Tibial artery (tissue), 4 donors: ENCODE results near the gene PCP4L1.

Source experiments
- DNase-seq, 2 donors: peaks; one replicate each; pipeline ENCODE4 v3.0.0-alpha.2; 2019
- H3K27ac ChIP-seq, 2 donors: fragments of 200-600 bp; sonication (generic) in 1 of 2; 1 replicate in 1 of 2; 2 replicates in 1 of 2; pipeline ENCODE4 v1.5.1; 2018 to 2019; ENCODE audit warnings: mild to moderate bottlenecking in 1 of 2
- H3K27me3 ChIP-seq, 2 donors: fragments of 200-600 bp; sonication (generic) in 1 of 2; one replicate each; pipeline versions ENCODE4 v1.5.1 to v1.6.0; 2016 to 2019
- H3K36me3 ChIP-seq, 3 donors: fragments of 200-600 bp; sonication (generic) in 2 of 3; one replicate each; pipeline ENCODE4 v1.5.1; 2016 to 2019; ENCODE audit warnings: mild to moderate bottlenecking in 2 of 3
- H3K4me1 ChIP-seq, 4 donors: fragments of 200-600 bp; sonication (generic) in 2 of 4; 1 replicate in 3 of 4; 2 replicates in 1 of 4; pipeline ENCODE4 v1.5.1; 2016 to 2019
- H3K4me3 ChIP-seq, 2 donors: fragments of 200-600 bp; sonication (generic) in 1 of 2; 1 replicate in 1 of 2; 2 replicates in 1 of 2; pipeline ENCODE4 v1.5.1; 2018 to 2019; ENCODE audit warnings: mild to moderate bottlenecking in 2 of 2
- H3K9me3 ChIP-seq, 3 donors: fragments of 200-600 bp; sonication (generic) in 1 of 3; one replicate each; pipeline ENCODE4 v1.5.1; 2016 to 2019
- CTCF ChIP-seq, 2 experiments: fragments of 200-600 bp in 1 of 2; fragments of 450-650 bp in 1 of 2; IDR thresholded peaks; one replicate each; pipeline ENCODE4 v1.5.1; 2017 to 2019; ENCODE audit warnings: antibody characterized with exemption in 2 of 2, mild to moderate bottlenecking in 1 of 2, moderate library complexity in 1 of 2
- intact Hi-C: fragments of 100-400 bp; cut with DNase I; formaldehyde crosslinking; loops from one replicate; pipeline ENCODE4 v1.15.0; 2023; ENCODE audit warnings: low total_unique reads

PCP4L1 gene

GRCh38 chr1:161266836-161267235 is 8.3 kb downstream of the PCP4L1 start:
- Histone ChIP-seq H3K4me1 (no peaks in the 10 kb centered on the region), H3K9me3 (no peaks in the 10 kb centered on the region), H3K27ac (no peak overlapping the region), H3K27me3 (peaks cover 0 to 13% of the 10 kb centered on the region in 2 donors), H3K4me3 (no peak overlapping the region), H3K36me3 (no peaks in the 10 kb centered on the region)
- intact Hi-C loops = no loop called here
- TF ChIP-seq CTCF (IDR thresholded peaks at IDR 0.05) = no peak
- no peak for DNase-seq

GRCh38 chr1:161267321-161267720 is 8.8 kb downstream of the PCP4L1 start:
- H3K9me3 ChIP-seq = no peaks in the 10 kb centered on the region
- H3K27ac ChIP-seq = no peak overlapping the region
- no peaks in the 10 kb centered on the region for H3K36me3 ChIP-seq
- H3K4me3 ChIP-seq = no peak overlapping the region
- intact Hi-C loops = no loop called here
- TF ChIP-seq CTCF (IDR thresholded peaks at IDR 0.05) = no peak
- no peaks in the 10 kb centered on the region for H3K4me1 ChIP-seq
- DNase-seq = no peak
- H3K27me3 ChIP-seq = peaks cover 0 to 12% of the 10 kb centered on the region in 2 donors

GRCh38 chr1:161273402-161273801 is 14.9 kb downstream of the PCP4L1 start:
- intact Hi-C loops = no loop called here
- DNase-seq = no peak
- Histone ChIP-seq H3K4me1 (no peaks in the 10 kb centered on the region), H3K27me3 (peaks cover 0 to 5% of the 10 kb centered on the region in 2 donors), H3K36me3 (no peaks in the 10 kb centered on the region), H3K27ac (no peak overlapping the region), H3K4me3 (no peak overlapping the region), H3K9me3 (no peaks in the 10 kb centered on the region)
- TF ChIP-seq CTCF (IDR thresholded peaks at IDR 0.05) = no peak

GRCh38 chr1:161274874-161275273 is 16.3 kb downstream of the PCP4L1 start:
- intact Hi-C loops = no loop called here
- H3K9me3 ChIP-seq = no peaks in the 10 kb centered on the region
- TF ChIP-seq CTCF (IDR thresholded peaks at IDR 0.05) = no peak
- no peak for DNase-seq
- H3K27ac ChIP-seq = no peak overlapping the region
- H3K4me1 ChIP-seq = no peaks in the 10 kb centered on the region
- H3K4me3 ChIP-seq = no peak overlapping the region
- no peaks in the 10 kb centered on the region for H3K36me3 ChIP-seq
- peaks cover 0 to 5% of the 10 kb centered on the region in 2 donors for H3K27me3 ChIP-seq

GRCh38 chr1:161282991-161283390 is 24.4 kb downstream of the PCP4L1 start:
- Histone ChIP-seq H3K27ac (no peak overlapping the region), H3K4me3 (no peak overlapping the region), H3K36me3 (no peaks in the 10 kb centered on the region), H3K4me1 (no peaks in the 10 kb centered on the region), H3K9me3 (no peaks in the 10 kb centered on the region), H3K27me3 (peaks cover 0 to 4% of the 10 kb centered on the region in 2 donors)
- intact Hi-C loops = no loop called here
- no peak for DNase-seq
- no peak for TF ChIP-seq CTCF (IDR thresholded peaks at IDR 0.05)

GRCh38 chr1:161285113-161285512 is 26.6 kb downstream of the PCP4L1 start:
- H3K27me3 ChIP-seq = peaks cover 0 to 4% of the 10 kb centered on the region in 2 donors
- H3K27ac ChIP-seq = no peak overlapping the region
- H3K4me1 ChIP-seq = no peaks in the 10 kb centered on the region
- no peak overlapping the region for H3K4me3 ChIP-seq
- H3K36me3 ChIP-seq = no peaks in the 10 kb centered on the region
- TF ChIP-seq CTCF (IDR thresholded peaks at IDR 0.05) = no peak
- intact Hi-C loops = no loop called here
- no peaks in the 10 kb centered on the region for H3K9me3 ChIP-seq
- no peak for DNase-seq
